H9 (cell line): ENCODE results near the gene PIAS4. TPM values are rescaled to one million over a fixed set of nuclear protein-coding genes. Genes with fewer than 3 reads are reported as not detected.

Experiments used
- DNase-seq: peaks from one replicate; pipeline ENCODE4 v3.0.0-alpha.2; 2017
- H2AFZ ChIP-seq: one replicate; pipeline ENCODE4 v1.6.1; 2013; ENCODE audit warnings: mild to moderate bottlenecking, low read length, control low read depth, moderate library complexity
- H2AK5ac ChIP-seq: 2 replicates; pipeline ENCODE4 v1.6.1; 2013; ENCODE audit warnings: low read length, control low read depth, mixed read lengths; ENCODE audit not compliant: insufficient read length
- H2BK120ac ChIP-seq: one replicate; pipeline ENCODE4 v1.6.1; 2013; ENCODE audit warnings: low read depth, mild to moderate bottlenecking, low read length, control low read depth, inconsistent platforms; ENCODE audit not compliant: poor library complexity, severe bottlenecking
- H2BK12ac ChIP-seq: 2 replicates; pipeline ENCODE4 v1.6.1; 2013; ENCODE audit warnings: low read length, control low read depth, mixed read lengths, low read depth; ENCODE audit not compliant: insufficient read length
- H2BK15ac ChIP-seq: 2 replicates; pipeline ENCODE4 v1.6.1; 2013; ENCODE audit warnings: low read depth, low read length, control low read depth
- H2BK20ac ChIP-seq: one replicate; pipeline ENCODE4 v1.6.1; 2013; ENCODE audit warnings: low read depth, mild to moderate bottlenecking, low read length, control low read depth, inconsistent platforms; ENCODE audit not compliant: poor library complexity, severe bottlenecking
- H2BK5ac ChIP-seq: 2 replicates; pipeline ENCODE4 v1.6.1; 2013; ENCODE audit warnings: low read length, control low read depth, mixed read lengths; ENCODE audit not compliant: insufficient read length
- H3K14ac ChIP-seq: 2 replicates; pipeline ENCODE4 v1.6.1; 2013; ENCODE audit warnings: low read length, control low read depth; ENCODE audit not compliant: insufficient read depth
- H3K18ac ChIP-seq: 2 replicates; pipeline ENCODE4 v1.6.1; 2013; ENCODE audit warnings: low read depth, mild to moderate bottlenecking, mixed read lengths, low read length, control low read depth; ENCODE audit not compliant: insufficient read length
- H3K23ac ChIP-seq: 2 replicates; pipeline ENCODE4 v1.6.1; 2013; ENCODE audit warnings: low read length, control low read depth, mixed read lengths, low read depth; ENCODE audit not compliant: insufficient read length
- H3K23me2 ChIP-seq: 2 replicates; pipeline ENCODE4 v1.6.1; 2013; ENCODE audit warnings: low read depth, mild to moderate bottlenecking, mixed read lengths, low read length, control low read depth; ENCODE audit not compliant: insufficient read length, poor library complexity, severe bottlenecking
- H3K27ac ChIP-seq: 2 replicates; pipeline ENCODE4 v1.5.1; 2013; ENCODE audit warnings: low read length, control low read depth, mixed read lengths, low read depth; ENCODE audit not compliant: insufficient read length
- H3K27me3 ChIP-seq: 2 replicates; pipeline ENCODE4 v1.6.1; 2013; ENCODE audit warnings: low read length, control low read depth, inconsistent platforms; ENCODE audit not compliant: insufficient read depth
- H3K4ac ChIP-seq: 2 replicates; pipeline ENCODE4 v1.6.1; 2013; ENCODE audit warnings: low read depth, mild to moderate bottlenecking, control low read depth, inconsistent platforms, low read length, moderate library complexity
- H3K4me1 ChIP-seq: 2 replicates; pipeline ENCODE4 v1.6.1; 2013; ENCODE audit warnings: low read length, control low read depth, inconsistent platforms; ENCODE audit not compliant: insufficient read depth
- H3K4me2 ChIP-seq: 2 replicates; pipeline ENCODE4 v1.6.1; 2013; ENCODE audit warnings: low read length, control low read depth, mixed read lengths; ENCODE audit not compliant: insufficient read length, insufficient read depth
- H3K56ac ChIP-seq: 2 replicates; pipeline ENCODE4 v1.6.1; 2013; ENCODE audit warnings: low read depth, mild to moderate bottlenecking, mixed read lengths, low read length, control low read depth; ENCODE audit not compliant: insufficient read length
- H3K79me1 ChIP-seq: 2 replicates; pipeline ENCODE4 v1.6.1; 2013; ENCODE audit warnings: low read depth, mild to moderate bottlenecking, moderate library complexity, low read length, control low read depth, inconsistent platforms; ENCODE audit not compliant: insufficient read depth, poor library complexity, severe bottlenecking
- H3K79me2 ChIP-seq: 2 replicates; pipeline ENCODE4 v1.6.1; 2013; ENCODE audit warnings: low read length, control low read depth, inconsistent platforms; ENCODE audit not compliant: insufficient read depth
- H3K9ac ChIP-seq: 2 replicates; pipeline ENCODE4 v1.6.1; 2013; ENCODE audit warnings: low read length, control low read depth, mixed read lengths; ENCODE audit not compliant: insufficient read length; ENCODE audit errors: extremely low read depth
- H3K9me3 ChIP-seq: one replicate; pipeline ENCODE4 v1.6.1; 2013; ENCODE audit warnings: low read depth, low read length, inconsistent platforms; ENCODE audit not compliant: control insufficient read depth
- H3T11ph ChIP-seq: one replicate; pipeline ENCODE4 v1.6.1; 2013; ENCODE audit warnings: mild to moderate bottlenecking, low read length, control low read depth, inconsistent platforms
- H4K20me1 ChIP-seq: one replicate; pipeline ENCODE4 v1.6.1; 2013; ENCODE audit not compliant: control insufficient read depth, insufficient read length, insufficient read depth
- H4K5ac ChIP-seq: 2 replicates; pipeline ENCODE4 v1.6.1; 2013; ENCODE audit warnings: low read depth, mild to moderate bottlenecking, mixed read lengths, low read length, control low read depth; ENCODE audit not compliant: insufficient read length
- H4K8ac ChIP-seq: replicated peaks from 2 replicates; pipeline ENCODE4 v1.6.1; 2013; ENCODE audit warnings: low read length, control low read depth, mixed read lengths, low read depth; ENCODE audit not compliant: insufficient read length
- H4K91ac ChIP-seq: 2 replicates; pipeline ENCODE4 v1.6.1; 2013; ENCODE audit warnings: low read depth, mild to moderate bottlenecking, moderate library complexity, mixed read lengths, low read length, control low read depth; ENCODE audit not compliant: insufficient read length
- H3K27ac Mint-ChIP-seq, 3 experiments: 2 replicates in 2 of 3; 3 replicates in 1 of 3; pipeline ENCODE4 v1.8.0; 2020 to 2021; ENCODE audit warnings: mixed read lengths in 3 of 3, mild to moderate bottlenecking in 1 of 3, moderate library complexity in 1 of 3
- H3K27me3 Mint-ChIP-seq: 2 replicates; pipeline ENCODE4 v1.8.0; 2021; ENCODE audit warnings: low read depth, mild to moderate bottlenecking, moderate library complexity, mixed read lengths
- H3K36me3 Mint-ChIP-seq, 3 experiments: 2 replicates in 2 of 3; 3 replicates in 1 of 3; pipeline ENCODE4 v1.8.0; 2020 to 2021; ENCODE audit warnings: low read depth in 3 of 3, mixed read lengths in 3 of 3; ENCODE audit not compliant: insufficient read depth in 1 of 3
- H3K4me1 Mint-ChIP-seq, 2 experiments: 2 replicates each; pipeline ENCODE4 v1.8.0; 2020; ENCODE audit warnings: mixed read lengths in 2 of 2
- H3K4me3 Mint-ChIP-seq, 2 experiments: 2 replicates in 1 of 2; 3 replicates in 1 of 2; pipeline ENCODE4 v1.8.0; 2020 to 2021; ENCODE audit warnings: mild to moderate bottlenecking in 2 of 2, mixed read lengths in 2 of 2, moderate library complexity in 1 of 2
- H3K9me3 Mint-ChIP-seq, 2 experiments: 2 replicates in 1 of 2; 3 replicates in 1 of 2; pipeline ENCODE4 v1.8.0; 2020; ENCODE audit warnings: mild to moderate bottlenecking in 2 of 2, mixed read lengths in 2 of 2, moderate library complexity in 1 of 2
- WGBS: extraction: QIAGEN DNeasy Blood & Tissue Kit; methylation state at CpG from one replicate; pipeline ENCODE4 v1.1.7; 2013; ENCODE audit warnings: missing lambda C conversion rate, low lambda C conversion rate, mixed read lengths; ENCODE audit not compliant: insufficient read length; ENCODE audit errors: extremely low coverage; 5-methylcytosine and 5-hydroxymethylcytosine counted together
- total RNA-seq: library from RNA; stranded (reverse); gene quantifications from 2 replicates; pipeline ENCODE4 v1.2.1, GENCODE V29; 2021
- TF ChIP-seq, protein P1 (sequence below): fragments of 200-600 bp; sonication (generic); conservative IDR thresholded peaks from 3 replicates; pipeline ENCODE4 v1.8.0; 2021; ENCODE audit warnings: antibody characterized with exemption, mild to moderate bottlenecking

PIAS4 gene
- total RNA-seq, 1 experiment from 2014 or later, result 52.0 TPM

DNA sequence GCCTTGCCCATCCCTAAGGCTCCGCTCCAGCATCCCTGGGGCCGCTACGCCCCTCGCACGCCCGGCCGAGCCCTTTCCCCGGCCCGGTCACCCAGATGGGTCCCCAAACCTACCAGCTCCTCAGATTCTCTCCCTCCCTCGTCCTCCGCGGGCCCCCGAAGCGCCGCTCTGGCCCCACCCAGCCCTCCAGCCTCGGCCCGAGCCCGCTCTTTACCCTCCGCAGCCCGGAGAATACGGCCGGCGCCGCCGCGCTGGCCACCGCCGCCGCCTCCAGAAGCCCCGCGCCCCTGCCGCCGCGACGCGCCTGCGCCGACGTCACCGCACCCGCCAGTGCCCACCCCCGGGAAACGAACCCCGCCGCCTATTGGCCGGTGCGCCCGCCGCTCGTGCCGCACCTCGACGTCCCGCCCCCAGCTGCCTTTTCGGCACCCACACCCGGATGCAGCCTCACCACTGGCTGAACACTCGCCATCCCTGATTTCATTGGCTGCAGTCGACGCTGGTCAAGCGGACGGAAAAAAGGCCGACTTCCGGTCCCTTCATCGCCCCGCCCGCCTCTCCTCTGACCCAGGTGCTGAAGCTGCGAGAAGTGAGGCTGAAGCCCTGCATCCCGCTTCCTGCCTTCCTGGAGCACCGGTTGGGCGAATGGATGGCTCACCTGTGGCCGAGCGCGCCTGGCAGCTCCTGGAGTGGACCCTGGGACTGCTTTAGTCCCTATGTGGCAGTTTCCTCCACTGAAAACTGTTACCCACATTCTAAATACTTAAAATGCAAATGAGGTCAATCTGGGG, 36.5 kb upstream of the PIAS4 start, which contains the start of gene DAPK3:
Gene DAPK3 (minus strand): TSS at position 292 of the 791 bp plus-strand sequence. CDS start 1,364 bp downstream, outside the sequence.
- Histone ChIP-seq H3K9ac (peak within 1 kb of the TSS; percentile 78), H2AK5ac (no peak within 1 kb of the TSS), H4K91ac (no peak within 1 kb of the TSS), H3K4ac (no peak within 1 kb of the TSS; the same call in 1 of the 2 replicates), H4K20me1 (no peaks in the 10 kb centered on the region), H3K23me2 (peaks cover 13% of the 10 kb centered on the region), H4K5ac (no peak within 1 kb of the TSS), H3K79me1 (peaks cover 4% of the 10 kb centered on the region), H3T11ph (no peak within 1 kb of the TSS), H3K56ac (no peak within 1 kb of the TSS), H2BK12ac (no peak within 1 kb of the TSS), H3K23ac (no peak within 1 kb of the TSS), H3K18ac (peak within 1 kb of the TSS; percentile 91), H4K8ac (no peak within 1 kb of the TSS), H3K9me3 (no peaks in the 10 kb centered on the region), H3K4me1 (peaks cover 2% of the 10 kb centered on the region; the same call in 1 of the 2 replicates), H2BK120ac (no peak within 1 kb of the TSS), H3K27me3 (no peaks in the 10 kb centered on the region), H3K27ac (no peak within 1 kb of the TSS), H2BK5ac (no peak within 1 kb of the TSS), H3K14ac (peak within 1 kb of the TSS; percentile 88; the same call in 1 of the 2 replicates), H2AFZ (no peak within 1 kb of the TSS), H2BK20ac (no peak within 1 kb of the TSS), H3K79me2 (peaks cover 12% of the 10 kb centered on the region; the same call in 1 of the 2 replicates), H2BK15ac (no peak within 1 kb of the TSS), H3K4me2 (peak within 1 kb of the TSS; percentile 96)
- Mint-ChIP-seq H3K27ac (peak within 1 kb of the TSS; percentile 98 to 99 (median 99); a peak in 6 of 7 replicates), H3K9me3 (no peaks in the 10 kb centered on the region), H3K4me1 (peaks cover 22 to 31% of the 10 kb centered on the region in 2 experiments), H3K4me3 (peak within 1 kb of the TSS; percentile 94 to 95), H3K36me3 (peaks cover 19 to 47% (median 36%) of the 10 kb centered on the region in 3 experiments; a peak in 6 of 7 replicates), H3K27me3 (peaks cover 2% of the 10 kb centered on the region)
- TF ChIP-seq, protein P1, sequence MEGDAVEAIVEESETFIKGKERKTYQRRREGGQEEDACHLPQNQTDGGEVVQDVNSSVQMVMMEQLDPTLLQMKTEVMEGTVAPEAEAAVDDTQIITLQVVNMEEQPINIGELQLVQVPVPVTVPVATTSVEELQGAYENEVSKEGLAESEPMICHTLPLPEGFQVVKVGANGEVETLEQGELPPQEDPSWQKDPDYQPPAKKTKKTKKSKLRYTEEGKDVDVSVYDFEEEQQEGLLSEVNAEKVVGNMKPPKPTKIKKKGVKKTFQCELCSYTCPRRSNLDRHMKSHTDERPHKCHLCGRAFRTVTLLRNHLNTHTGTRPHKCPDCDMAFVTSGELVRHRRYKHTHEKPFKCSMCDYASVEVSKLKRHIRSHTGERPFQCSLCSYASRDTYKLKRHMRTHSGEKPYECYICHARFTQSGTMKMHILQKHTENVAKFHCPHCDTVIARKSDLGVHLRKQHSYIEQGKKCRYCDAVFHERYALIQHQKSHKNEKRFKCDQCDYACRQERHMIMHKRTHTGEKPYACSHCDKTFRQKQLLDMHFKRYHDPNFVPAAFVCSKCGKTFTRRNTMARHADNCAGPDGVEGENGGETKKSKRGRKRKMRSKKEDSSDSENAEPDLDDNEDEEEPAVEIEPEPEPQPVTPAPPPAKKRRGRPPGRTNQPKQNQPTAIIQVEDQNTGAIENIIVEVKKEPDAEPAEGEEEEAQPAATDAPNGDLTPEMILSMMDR, result no peak
- WGBS, result no CpG with 5 or more reads among the region's 73 CpGs
- peak; percentile 100 for DNase-seq
